A673 (cell line): ENCODE results near the gene CBLL1. TPM values are rescaled to one million over a fixed set of nuclear protein-coding genes. Genes with fewer than 3 reads are reported as not detected.

Experiments
- BruUV-seq: library from RNA; stranded (reverse); fragments of 400-500 nt; replicated peaks from 2 replicates; lab custom pipeline; 2021; lab: Mats Ljungman, UMichigan
- CTCF ChIA-PET: fragments of 300-600 bp; sonication (Branson Sonifier 250); formaldehyde crosslinking; loops from one replicate; lab custom pipeline; 2022; ENCODE audit warnings: antibody characterized with exemption; lab: Charles Lee
- POLR2A ChIA-PET: fragments of 300-600 bp; sonication (Branson Sonifier 250); formaldehyde crosslinking; loops from one replicate; lab custom pipeline; 2022; ENCODE audit warnings: antibody characterized with exemption; ENCODE audit not compliant: low non-redundant PET; lab: Charles Lee
- DNase-seq: peaks from one replicate; pipeline ENCODE4 v3.0.0-alpha.2; 2015; ENCODE audit warnings: low spot score
- H3K27ac ChIP-seq: fragments of 200-600 bp; sonication (generic); 2 replicates; pipeline ENCODE4 v1.5.1; 2016; ENCODE audit warnings: mixed run types, low read depth, mild to moderate bottlenecking, mixed read lengths, antibody characterized with exemption, low read length; ENCODE audit not compliant: poor library complexity, severe bottlenecking
- H3K27me3 ChIP-seq: fragments of 200-600 bp; sonication (generic); replicated peaks from 2 replicates; pipeline ENCODE4 v1.6.1; 2017; ENCODE audit warnings: mixed run types, low read depth, mild to moderate bottlenecking, mixed read lengths, antibody characterized with exemption, low read length; ENCODE audit not compliant: insufficient read depth, poor library complexity
- H3K36me3 ChIP-seq: fragments of 200-600 bp; sonication (generic); 2 replicates; pipeline ENCODE4 v1.6.1; 2016; ENCODE audit warnings: mixed run types, mild to moderate bottlenecking, mixed read lengths, antibody characterized with exemption, low read length; ENCODE audit not compliant: insufficient read depth, poor library complexity, severe bottlenecking
- H3K4me1 ChIP-seq: fragments of 200-600 bp; sonication (generic); 2 replicates; pipeline ENCODE4 v1.6.1; 2017; ENCODE audit warnings: mixed run types, mild to moderate bottlenecking, mixed read lengths, antibody characterized with exemption, low read length; ENCODE audit not compliant: insufficient read depth, poor library complexity, severe bottlenecking
- H3K4me3 ChIP-seq: fragments of 200-600 bp; sonication (generic); 2 replicates; pipeline ENCODE4 v1.5.1; 2016; ENCODE audit warnings: low read depth, mixed run types, mild to moderate bottlenecking, mixed read lengths, low read length; ENCODE audit not compliant: poor library complexity, severe bottlenecking
- H3K9me3 ChIP-seq: fragments of 200-600 bp; sonication (generic); 2 replicates; pipeline ENCODE4 v1.6.1; 2016; ENCODE audit warnings: mixed run types, low read depth, mild to moderate bottlenecking, mixed read lengths, antibody characterized with exemption, low read length; ENCODE audit not compliant: poor library complexity, severe bottlenecking
- EZH2 ChIP-seq: fragments of 200-600 bp; sonication (generic); IDR thresholded peaks from 2 replicates; pipeline ENCODE4 v1.6.1; 2017; ENCODE audit warnings: borderline replicate concordance, low read depth, mild to moderate bottlenecking, mixed read lengths, antibody characterized with exemption, low read length; ENCODE audit not compliant: poor library complexity, severe bottlenecking
- intact Hi-C: fragments of 100-400 bp; cut with micrococcal nuclease; formaldehyde crosslinking; loops from one replicate; pipeline ENCODE4 v1.10.0; 2022; ENCODE audit not compliant: unreplicated experiment
- total RNA-seq: library from RNA; stranded (reverse); gene quantifications from 2 replicates; pipeline ENCODE4 v1.2.3, GENCODE V29; 2021
- TF ChIP-seq, protein P1 (sequence below): fragments of 300-800, 200-600 bp; sonication (generic); conservative IDR thresholded peaks from 2 replicates; pipeline ENCODE4 v1.5.1; 2017; ENCODE audit warnings: low read depth, mild to moderate bottlenecking, antibody characterized with exemption, low read length, moderate library complexity, mixed read lengths

The CBLL1 gene
- total RNA-seq, 1 experiment from 2014 or later = 37.9 TPM

DNA sequence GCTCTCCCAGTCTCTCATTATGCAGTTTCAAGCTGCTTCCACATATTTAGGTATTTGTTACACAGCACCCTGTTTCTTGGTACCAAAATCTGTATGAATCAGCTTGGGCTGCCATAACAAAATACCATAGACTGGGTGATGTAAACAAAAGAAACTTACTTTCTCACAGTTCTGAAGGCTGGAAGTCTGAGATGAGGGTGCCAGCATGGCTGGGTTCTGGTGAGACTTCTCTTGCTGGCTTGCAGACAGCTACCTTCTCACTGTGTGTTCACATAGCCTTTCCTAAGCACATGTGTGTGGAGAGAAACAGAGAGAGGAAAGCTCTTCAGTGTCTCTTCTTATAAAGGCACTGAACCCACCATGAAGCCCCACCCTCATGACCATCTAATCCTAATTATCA, 15.7 kb upstream of the CBLL1 start:
- Histone ChIP-seq H3K4me1 (no peaks in the 10 kb centered on the region), H3K9me3 (no peaks in the 10 kb centered on the region), H3K27me3 (no peaks in the 10 kb centered on the region), H3K27ac (no peak overlapping the region), H3K36me3 (no peaks in the 10 kb centered on the region), H3K4me3 (no peak overlapping the region)
- no TSS peak for BruUV-seq
- TF ChIP-seq EZH2 = no peak
- TF ChIP-seq, protein P1, sequence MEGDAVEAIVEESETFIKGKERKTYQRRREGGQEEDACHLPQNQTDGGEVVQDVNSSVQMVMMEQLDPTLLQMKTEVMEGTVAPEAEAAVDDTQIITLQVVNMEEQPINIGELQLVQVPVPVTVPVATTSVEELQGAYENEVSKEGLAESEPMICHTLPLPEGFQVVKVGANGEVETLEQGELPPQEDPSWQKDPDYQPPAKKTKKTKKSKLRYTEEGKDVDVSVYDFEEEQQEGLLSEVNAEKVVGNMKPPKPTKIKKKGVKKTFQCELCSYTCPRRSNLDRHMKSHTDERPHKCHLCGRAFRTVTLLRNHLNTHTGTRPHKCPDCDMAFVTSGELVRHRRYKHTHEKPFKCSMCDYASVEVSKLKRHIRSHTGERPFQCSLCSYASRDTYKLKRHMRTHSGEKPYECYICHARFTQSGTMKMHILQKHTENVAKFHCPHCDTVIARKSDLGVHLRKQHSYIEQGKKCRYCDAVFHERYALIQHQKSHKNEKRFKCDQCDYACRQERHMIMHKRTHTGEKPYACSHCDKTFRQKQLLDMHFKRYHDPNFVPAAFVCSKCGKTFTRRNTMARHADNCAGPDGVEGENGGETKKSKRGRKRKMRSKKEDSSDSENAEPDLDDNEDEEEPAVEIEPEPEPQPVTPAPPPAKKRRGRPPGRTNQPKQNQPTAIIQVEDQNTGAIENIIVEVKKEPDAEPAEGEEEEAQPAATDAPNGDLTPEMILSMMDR = no peak
- no peak for DNase-seq
- ChIA-PET CTCF (no interaction called here), POLR2A (no interaction called here)
- intact Hi-C loops = loop anchor here (5.0 to 10.0 kb wide), 3 partner anchors 143 to 936 kb away; partner anchors contain the start of gene BCAP29

GRCh38 chr7:107742678-107743566, 1.0 kb upstream of the CBLL1 start:
- H3K4me1 ChIP-seq = peaks cover 23% of the 10 kb centered on the region
- H3K27me3 ChIP-seq = no peaks in the 10 kb centered on the region
- no peaks in the 10 kb centered on the region for H3K36me3 ChIP-seq
- TSS peak; percentile 80 for BruUV-seq
- DNase-seq = no peak
- POLR2A ChIA-PET = interaction anchor here (0.5 to 0.7 kb wide), 3 partner anchors 37 to 793 kb away, joined by 3 to 4 read pairs (median 3); no protein-coding TSS in a partner anchor
- H3K9me3 ChIP-seq = no peaks in the 10 kb centered on the region
- peak overlapping the region; percentile 97 for H3K27ac ChIP-seq
- TF ChIP-seq, protein P1 = no peak
- TF ChIP-seq EZH2 = no peak
- CTCF ChIA-PET = interaction anchor here (0.6 to 2.7 kb wide), 4 partner anchors 132 to 279 kb away, joined by 3 to 24 read pairs (median 8); no protein-coding TSS in a partner anchor
- intact Hi-C loops = loop anchor here (1.0 to 10.0 kb wide), 2 partner anchors 131 to 402 kb away; no protein-coding TSS in a partner anchor
- peak overlapping the region; percentile 80 for H3K4me3 ChIP-seq

- intact Hi-C loops = loop anchor here (10.0 kb wide), 1 partner anchor 400 kb away; no protein-coding TSS in a partner anchor
- peaks cover 23% of the 10 kb centered on the region for H3K4me1 ChIP-seq
- H3K36me3 ChIP-seq = peaks cover 11% of the 10 kb centered on the region
- peak overlapping the region; percentile 80 for H3K4me3 ChIP-seq
- H3K9me3 ChIP-seq = no peaks in the 10 kb centered on the region
- peak overlapping the region; percentile 97 for H3K27ac ChIP-seq
- CTCF ChIA-PET = interaction anchor here (2.7 kb wide), 1 partner anchor 130 kb away, joined by 24 read pairs; no protein-coding TSS in a partner anchor
- no peak for TF ChIP-seq EZH2
- TF ChIP-seq, protein P1 = no peak
- POLR2A ChIA-PET = no interaction called here
- H3K27me3 ChIP-seq = no peaks in the 10 kb centered on the region
- no TSS peak for BruUV-seq
- no peak for DNase-seq
Observed at GRCh38 chr7:107744345-107744750, 406 bp downstream of the CBLL1 start.
